GM12874 (cell line): ENCODE results near the gene EMD.

Experiments used
- CTCF ChIP-seq: IDR thresholded peaks from 2 replicates; pipeline ENCODE4 v1.5.1; 2011; ENCODE audit warnings: low read depth, mild to moderate bottlenecking, control low read depth, low read length, moderate library complexity; ENCODE audit not compliant: insufficient read depth

The EMD gene

DNA sequence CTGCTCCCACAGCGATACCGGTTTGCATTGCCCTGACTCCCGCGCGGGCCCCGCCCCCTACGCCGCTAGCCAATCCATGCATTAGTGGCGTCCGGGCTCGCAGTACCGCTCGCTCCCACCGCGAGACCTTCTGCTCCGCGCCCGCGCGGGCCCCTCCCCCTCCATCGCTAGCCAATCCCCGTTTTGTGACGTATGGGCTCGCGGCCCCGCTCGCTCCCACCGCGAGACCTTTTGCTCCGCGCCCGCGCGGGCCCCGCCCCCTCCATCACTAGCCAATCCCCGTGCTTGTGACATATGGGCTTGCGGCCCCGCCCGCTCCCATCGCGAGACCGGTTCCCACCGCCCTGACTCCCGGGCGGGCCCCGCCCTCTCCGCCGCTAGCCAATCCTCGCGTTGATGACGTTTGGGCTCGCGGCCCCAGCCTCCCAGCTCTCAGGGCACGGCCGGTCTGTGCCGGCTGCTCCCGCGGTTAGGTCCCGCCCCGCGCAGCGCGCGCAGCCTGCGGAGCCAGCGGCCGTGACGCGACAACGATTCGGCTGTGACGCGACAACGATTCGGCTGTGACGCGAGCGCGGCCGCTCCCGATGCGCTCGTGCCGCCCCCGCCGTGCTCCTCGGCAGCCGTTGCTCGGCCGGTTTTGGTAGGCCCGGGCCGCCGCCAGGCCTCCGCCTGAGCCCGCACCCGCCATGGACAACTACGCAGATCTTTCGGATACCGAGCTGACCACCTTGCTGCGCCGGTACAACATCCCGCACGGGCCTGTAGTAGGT lies at the start of gene EMD:
EMD (plus strand) TSS at position 497 of the 770 bp plus-strand sequence; CDS start at position 687, 190 bp downstream.
- TF ChIP-seq CTCF: no peak

- TF ChIP-seq CTCF: no peak
These were observed 46.5 kb upstream of the EMD start for GRCh38 chrX:154332561-154332960.

DNA sequence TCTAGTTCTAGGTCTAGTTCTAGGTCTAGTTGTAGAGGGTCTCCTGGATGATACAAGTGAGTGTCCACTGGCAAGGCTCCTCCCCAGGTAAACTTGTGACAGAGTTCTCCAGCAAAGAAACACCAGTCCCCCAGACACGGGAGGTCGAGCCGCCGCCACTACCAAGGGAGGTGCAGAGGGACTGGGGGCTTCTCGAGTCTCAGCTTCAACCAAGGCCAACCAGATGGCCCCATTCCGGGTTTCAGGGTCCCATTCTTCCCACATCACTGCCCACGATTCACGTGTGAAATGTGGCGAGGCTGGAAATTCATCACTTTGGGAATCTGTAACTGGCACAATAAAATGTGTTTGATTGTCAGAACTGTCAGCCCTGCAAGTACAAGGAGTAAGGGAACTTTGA lies 46.0 kb upstream of the EMD start:
- TF ChIP-seq CTCF: no peak

GRCh38 chrX:154333837-154334271 lies 45.2 kb upstream of the EMD start:
- TF ChIP-seq CTCF: no peak

DNA sequence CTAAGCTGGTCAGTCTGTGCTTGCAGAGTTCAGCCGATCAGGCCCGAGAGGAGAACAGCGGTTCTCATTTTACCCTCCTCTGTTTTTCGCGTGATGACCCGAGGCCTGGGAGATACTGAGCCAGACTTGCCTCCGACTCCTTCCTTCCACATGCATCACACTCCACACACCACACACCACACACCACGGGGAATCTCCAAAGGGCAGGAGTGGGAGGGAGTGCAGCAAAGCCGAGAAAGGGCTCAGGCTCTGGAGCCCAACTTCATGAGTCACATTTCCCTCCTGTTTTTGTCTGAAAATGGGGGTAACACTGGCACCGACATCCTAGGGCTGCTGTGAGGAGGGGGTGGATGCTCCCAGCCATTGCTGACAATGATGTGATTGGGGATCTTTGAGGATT lies 44.6 kb upstream of the EMD start:
- no peak for TF ChIP-seq CTCF

DNA sequence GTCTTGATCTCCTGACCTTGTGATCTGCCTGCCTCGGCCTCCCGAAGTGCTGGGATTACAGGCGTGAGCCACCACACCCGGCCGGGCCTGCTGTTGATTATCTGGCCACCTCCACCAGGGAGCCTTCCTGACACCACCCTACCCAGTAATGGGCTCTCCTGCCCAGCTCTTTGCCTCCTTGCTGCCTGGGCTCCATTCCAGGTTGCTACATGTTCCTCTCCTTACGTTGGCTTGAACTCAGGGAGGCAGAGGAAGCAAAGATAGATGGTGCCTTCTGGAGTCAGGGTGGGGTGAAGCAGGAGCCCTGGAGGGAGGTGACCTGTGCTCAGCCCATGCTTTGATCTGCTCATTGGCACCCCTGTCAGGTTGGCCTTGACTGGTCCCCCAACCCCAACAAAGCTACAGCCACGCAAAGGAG lies 31.0 kb upstream of the EMD start:
- no peak for TF ChIP-seq CTCF

- no peak for TF ChIP-seq CTCF
These were observed 30.3 kb upstream of the EMD start for GRCh38 chrX:154348646-154349358.
